Endothelial cell (in vitro differentiated cells): Measurements from ENCODE around the gene TNS3. TPM values are rescaled to one million over a fixed set of nuclear protein-coding genes. Genes with fewer than 3 reads are reported as not detected.

ENCODE experiments used
- DNase-seq: peaks from one replicate; pipeline ENCODE4 v3.0.0; 2021; ENCODE audit warnings: low spot score
- H3K27ac Mint-ChIP-seq: one replicate; pipeline ENCODE4 v1.8.0; 2021; ENCODE audit warnings: mixed read lengths, inconsistent platforms; ENCODE audit not compliant: unreplicated experiment
- H3K27me3 Mint-ChIP-seq: one replicate; pipeline ENCODE4 v1.8.0; 2021; ENCODE audit warnings: mild to moderate bottlenecking, moderate library complexity, mixed read lengths, inconsistent platforms; ENCODE audit not compliant: unreplicated experiment
- H3K36me3 Mint-ChIP-seq: one replicate; pipeline ENCODE4 v1.8.0; 2021; ENCODE audit warnings: mild to moderate bottlenecking, low read depth, mixed read lengths, inconsistent platforms; ENCODE audit not compliant: unreplicated experiment
- H3K4me1 Mint-ChIP-seq: one replicate; pipeline ENCODE4 v1.8.0; 2021; ENCODE audit warnings: mild to moderate bottlenecking, mixed read lengths, inconsistent platforms; ENCODE audit not compliant: unreplicated experiment
- H3K4me3 Mint-ChIP-seq: one replicate; pipeline ENCODE4 v1.8.0; 2021; ENCODE audit warnings: mild to moderate bottlenecking, mixed read lengths, inconsistent platforms; ENCODE audit not compliant: unreplicated experiment
- H3K9me3 Mint-ChIP-seq: one replicate; pipeline ENCODE4 v1.8.0; 2021; ENCODE audit warnings: mixed read lengths, inconsistent platforms; ENCODE audit not compliant: unreplicated experiment
- CTCF ChIP-seq: fragments of 200-600 bp; sonication (generic); IDR thresholded peaks from one replicate; pipeline ENCODE4 v1.5.0; 2021; ENCODE audit warnings: antibody characterized with exemption; ENCODE audit not compliant: unreplicated experiment
- total RNA-seq: library from RNA; stranded (reverse); fragmentation: NEBNext Ultra II Directional; extraction: Animal tissue kit (Norgen Biotek cat#: 25700); gene quantifications from one replicate; pipeline ENCODE4 v1.2.1, GENCODE V29; 2021; ENCODE audit not compliant: unreplicated experiment

TNS3 gene
- total RNA-seq, 1 donor from 2014 or later = 7.5 TPM

- peaks cover 2% of the 10 kb centered on the region for H3K27me3 Mint-ChIP-seq
- DNase-seq = no peak
- H3K36me3 Mint-ChIP-seq = peaks cover 3% of the 10 kb centered on the region
- H3K9me3 Mint-ChIP-seq = no peaks in the 10 kb centered on the region
- H3K4me3 Mint-ChIP-seq = no peak overlapping the region
- H3K27ac Mint-ChIP-seq = no peak overlapping the region
- no peak for TF ChIP-seq CTCF
- no peaks in the 10 kb centered on the region for H3K4me1 Mint-ChIP-seq
These were observed 273.1 kb downstream of the TNS3 start for GRCh38 chr7:47308808-47309207.

GRCh38 chr7:47307311-47307710, 274.6 kb downstream of the TNS3 start:
- no peak overlapping the region for H3K4me3 Mint-ChIP-seq
- no peak for DNase-seq

GRCh38 chr7:47304727-47305719, 276.9 kb downstream of the TNS3 start:
- Mint-ChIP-seq H3K27ac (no peak overlapping the region), H3K27me3 (peaks cover 2% of the 10 kb centered on the region), H3K4me1 (no peaks in the 10 kb centered on the region), H3K9me3 (no peaks in the 10 kb centered on the region), H3K36me3 (peaks cover 6% of the 10 kb centered on the region), H3K4me3 (no peak overlapping the region)
- DNase-seq = no peak
- no peak for TF ChIP-seq CTCF

More at GRCh38 chr7:47307311-47307710, 274.6 kb downstream of the TNS3 start:
- no peaks in the 10 kb centered on the region for H3K9me3 Mint-ChIP-seq
- no peaks in the 10 kb centered on the region for H3K4me1 Mint-ChIP-seq
- peaks cover 2% of the 10 kb centered on the region for H3K27me3 Mint-ChIP-seq
- no peak for TF ChIP-seq CTCF
- H3K36me3 Mint-ChIP-seq = peaks cover 3% of the 10 kb centered on the region
- no peak overlapping the region for H3K27ac Mint-ChIP-seq

- Mint-ChIP-seq H3K27me3 (peaks cover 2% of the 10 kb centered on the region), H3K27ac (no peak overlapping the region), H3K4me1 (no peaks in the 10 kb centered on the region), H3K4me3 (no peak overlapping the region), H3K9me3 (no peaks in the 10 kb centered on the region), H3K36me3 (peaks cover 5% of the 10 kb centered on the region)
- no peak for DNase-seq
- TF ChIP-seq CTCF = no peak
These were observed 278.0 kb downstream of the TNS3 start for GRCh38 chr7:47303695-47304453.
